GM23338 (cell line): ENCODE data around the gene MYH13. TPM values are rescaled to one million over a fixed set of nuclear protein-coding genes. Genes with fewer than 3 reads are reported as not detected.

ENCODE experiments used
- ATAC-seq: fragments of 200-7000 bp; cut with Tn5 transposase; 3 replicates; pipeline ENCODE4 v1.9.1; 2020
- DNase-seq: peaks from one replicate; pipeline ENCODE4 v3.0.0-alpha.2; 2015; ENCODE audit warnings: low spot score
- H2AFZ ChIP-seq: fragments of 200-600 bp; sonication (generic); 2 replicates; pipeline ENCODE4 v1.8.0; 2016; ENCODE audit warnings: antibody characterized with exemption, mild to moderate bottlenecking, moderate library complexity
- H3F3A ChIP-seq: fragments of 200-600 bp; sonication (generic); replicated peaks from 2 replicates; pipeline ENCODE4 v1.8.0; 2017; ENCODE audit warnings: antibody characterized with exemption, mixed run types, low read depth
- H3K27ac ChIP-seq: fragments of 200-600 bp; sonication (generic); 2 replicates; pipeline ENCODE4 v1.6.1; 2016; ENCODE audit warnings: low read depth
- H3K27me3 ChIP-seq: fragments of 200-600 bp; sonication (generic); 2 replicates; pipeline ENCODE4 v1.8.0; 2016; ENCODE audit warnings: mild to moderate bottlenecking, mixed run types, moderate library complexity; ENCODE audit not compliant: insufficient read depth
- H3K36me3 ChIP-seq: fragments of 200-600 bp; sonication (generic); 2 replicates; pipeline ENCODE4 v1.8.0; 2016; ENCODE audit warnings: mild to moderate bottlenecking; ENCODE audit not compliant: insufficient read depth
- H3K4me1 ChIP-seq: fragments of 200-600 bp; sonication (generic); 2 replicates; pipeline ENCODE4 v1.8.0; 2016; ENCODE audit warnings: mild to moderate bottlenecking, moderate library complexity; ENCODE audit not compliant: insufficient read depth
- H3K4me2 ChIP-seq: fragments of 200-600 bp; sonication (generic); 2 replicates; pipeline ENCODE4 v1.7.1; 2017; ENCODE audit warnings: mixed run types
- H3K4me3 ChIP-seq: fragments of 200-600 bp; sonication (generic); 2 replicates; pipeline ENCODE4 v1.6.1; 2016; ENCODE audit warnings: mixed run types
- H3K79me2 ChIP-seq: fragments of 200-600 bp; sonication (generic); replicated peaks from 2 replicates; pipeline ENCODE4 v1.8.0; 2017; ENCODE audit warnings: mild to moderate bottlenecking; ENCODE audit not compliant: insufficient read depth
- H3K9me2 ChIP-seq: fragments of 200-600 bp; sonication (generic); 2 replicates; pipeline ENCODE4 v1.8.0; 2017; ENCODE audit not compliant: insufficient read depth
- H4K20me1 ChIP-seq: fragments of 200-600 bp; sonication (generic); replicated peaks from 2 replicates; pipeline ENCODE4 v1.8.0; 2017; ENCODE audit warnings: mild to moderate bottlenecking; ENCODE audit not compliant: insufficient read depth
- H3K27ac Mint-ChIP-seq: 2 replicates; pipeline ENCODE4 v1.8.0; 2020; ENCODE audit warnings: inconsistent platforms, mild to moderate bottlenecking, moderate library complexity, mixed read lengths
- H3K27me3 Mint-ChIP-seq: 3 replicates; pipeline ENCODE4 v1.8.0; 2022; ENCODE audit warnings: low read depth, mild to moderate bottlenecking, moderate library complexity, mixed read lengths, inconsistent platforms; ENCODE audit not compliant: insufficient read depth, poor library complexity
- H3K36me3 Mint-ChIP-seq: 3 replicates; pipeline ENCODE4 v1.8.0; 2021; ENCODE audit warnings: low read depth, mild to moderate bottlenecking, inconsistent platforms, moderate library complexity, mixed read lengths
- H3K4me1 Mint-ChIP-seq: 3 replicates; pipeline ENCODE4 v1.8.0; 2020; ENCODE audit warnings: mild to moderate bottlenecking, inconsistent platforms, mixed read lengths
- H3K4me3 Mint-ChIP-seq: 3 replicates; pipeline ENCODE4 v1.8.0; 2021; ENCODE audit warnings: moderate library complexity, mild to moderate bottlenecking, inconsistent platforms, mixed read lengths
- H3K9me3 Mint-ChIP-seq: 3 replicates; pipeline ENCODE4 v1.8.0; 2020; ENCODE audit warnings: moderate library complexity, mild to moderate bottlenecking, inconsistent platforms, mixed read lengths
- CREB1 ChIP-seq: fragments of 250-450 bp; sonication (Bioruptor Pico); IDR thresholded peaks from 2 replicates; pipeline ENCODE4 v1.5.0; 2020; ENCODE audit warnings: low read depth, mild to moderate bottlenecking, moderate library complexity
- CTCF ChIP-seq, 2 experiments: fragments of 200-600 bp in 1 of 2; sonication (generic) in 1 of 2; conservative IDR thresholded peaks; 2 replicates each; pipeline versions ENCODE4 v1.5.1 to v1.6.1; 2016 to 2017; ENCODE audit warnings: antibody characterized with exemption in 2 of 2, low read depth in 2 of 2, mild to moderate bottlenecking in 2 of 2, moderate library complexity in 1 of 2
- ETS1 ChIP-seq: IDR thresholded peaks from 2 replicates; pipeline ENCODE4 v1.6.1; 2016; ENCODE audit warnings: antibody characterized with exemption
- EZH2 ChIP-seq: fragments of 200-600 bp; sonication (generic); IDR thresholded peaks from one replicate; pipeline ENCODE4 v1.8.0; 2017; ENCODE audit warnings: antibody characterized with exemption, mild to moderate bottlenecking, low read depth; ENCODE audit not compliant: unreplicated experiment
- EZH2phosphoT487 ChIP-seq: fragments of 200-600 bp; sonication (generic); IDR thresholded peaks from one replicate; pipeline ENCODE4 v1.8.1; 2018; ENCODE audit warnings: antibody characterized with exemption; ENCODE audit not compliant: unreplicated experiment
- JUNB ChIP-seq: IDR thresholded peaks from one replicate; pipeline ENCODE4 v1.6.1; 2016; ENCODE audit warnings: antibody characterized with exemption; ENCODE audit not compliant: unreplicated experiment
- NANOG ChIP-seq: IDR thresholded peaks from 2 replicates; pipeline ENCODE4 v1.6.1; 2016; ENCODE audit warnings: antibody characterized with exemption, borderline replicate concordance
- POLR2AphosphoS5 ChIP-seq: IDR thresholded peaks from 2 replicates; pipeline ENCODE4 v1.6.1; 2016; ENCODE audit warnings: antibody characterized with exemption, low read depth
- REST ChIP-seq: IDR thresholded peaks from one replicate; pipeline ENCODE4 v1.6.1; 2018; ENCODE audit warnings: antibody characterized with exemption; ENCODE audit not compliant: unreplicated experiment
- STAT1 ChIP-seq: IDR thresholded peaks from one replicate; pipeline ENCODE4 v1.6.1; 2016; ENCODE audit warnings: antibody characterized with exemption; ENCODE audit not compliant: unreplicated experiment
- ZNF462 ChIP-seq: fragments of 250-450 bp; sonication (Bioruptor Pico); IDR thresholded peaks from 2 replicates; pipeline ENCODE4 v1.5.0; 2020; ENCODE audit warnings: mild to moderate bottlenecking, moderate library complexity
- polyA plus RNA-seq: library from polyadenylated mRNA; unstranded; fragments of >200 nt; fragmentation: Nextera tagmentation; extraction: Ambion mirVana; gene quantifications from 2 replicates; pipeline ENCODE4 v1.2.1, GENCODE V29; 2016
- total RNA-seq: library from RNA; depleted of rRNA; stranded (reverse); fragments of >200 nt; shearing (Covaris generic); gene quantifications from 2 replicates; pipeline ENCODE4 v1.2.3, GENCODE V29; 2014

The MYH13 gene
- total and polyA plus RNA-seq, 2 experiments from 2014 or later, result not detected

GRCh38 chr17:10328206-10328605 is 44.6 kb downstream of the MYH13 start:
- Mint-ChIP-seq H3K27ac (no peak overlapping the region), H3K36me3 (no peaks in the 10 kb centered on the region), H3K9me3 (no peaks in the 10 kb centered on the region; the same call in 2 of the 3 replicates), H3K4me1 (no peaks in the 10 kb centered on the region), H3K27me3 (peaks cover 14% of the 10 kb centered on the region), H3K4me3 (no peak overlapping the region)
- H2AFZ ChIP-seq, result peak overlapping the region; percentile 85
- TF ChIP-seq ZNF462 (CRISPR knock-in tag), result no peak
- TF ChIP-seq CTCF (conservative IDR thresholded peaks at IDR 0.05; ENCODE audit: low read depth in 2 of 2), result no peak
- TF ChIP-seq STAT1, result no peak
- no peak for TF ChIP-seq EZH2
- no peak for TF ChIP-seq NANOG
- TF ChIP-seq CREB1, result no peak
- TF ChIP-seq POLR2AphosphoS5, result no peak
- TF ChIP-seq EZH2phosphoT487, result no peak
- TF ChIP-seq ETS1, result no peak
- no peak for TF ChIP-seq REST
- TF ChIP-seq JUNB, result no peak
- H3K9me2 ChIP-seq, result no peaks in the 10 kb centered on the region
- H3K36me3 ChIP-seq, result no peaks in the 10 kb centered on the region
- DNase-seq (no peak), ATAC-seq (no peak)
- no peaks in the 10 kb centered on the region for H3K4me1 ChIP-seq
- H3K4me3 ChIP-seq, result no peak overlapping the region
- no peaks in the 10 kb centered on the region for H4K20me1 ChIP-seq
- H3K27ac ChIP-seq, result no peak overlapping the region
- no peak overlapping the region for H3K4me2 ChIP-seq
- H3K27me3 ChIP-seq, result no peaks in the 10 kb centered on the region
- H3K79me2 ChIP-seq, result no peaks in the 10 kb centered on the region
- no peaks in the 10 kb centered on the region for H3F3A ChIP-seq
